ENCODE measurements around the gene BNIP3. TPM values are rescaled to one million over a fixed set of nuclear protein-coding genes. Genes with fewer than 3 reads are reported as not detected.

BNIP3 gene
- total and polyA plus RNA-seq, 2 experiments from 2014 or later, result 82.4 to 112 TPM

DNA sequence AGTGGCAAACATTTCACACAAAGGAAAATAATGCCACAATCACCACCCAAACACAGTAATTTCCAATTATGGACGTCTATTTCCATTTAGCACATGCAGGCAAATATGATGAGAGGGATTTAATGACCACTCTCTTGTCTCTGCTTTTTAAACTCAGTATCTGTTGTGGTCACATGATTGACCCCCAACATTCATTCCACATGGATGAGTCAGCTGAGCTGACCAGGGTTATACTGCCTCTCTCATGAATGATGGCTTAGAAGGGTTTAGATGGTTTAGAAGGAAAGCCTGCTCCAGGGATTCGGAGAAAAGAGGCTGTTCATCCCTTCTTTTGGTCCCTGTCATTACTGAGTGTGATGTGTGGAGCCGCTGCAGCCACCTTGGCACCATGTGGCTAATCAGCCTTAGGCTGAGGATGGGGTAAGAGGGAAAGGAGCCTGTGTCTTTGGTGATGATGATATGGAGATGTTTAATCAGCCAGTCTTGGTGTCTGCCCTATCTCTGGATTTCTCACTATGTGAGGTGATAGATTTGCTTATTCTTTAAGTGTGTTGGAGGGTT, 45.8 kb upstream of the BNIP3 start:
- 68% methylated on average over 3 of the region's 3 CpGs for WGBS (ENCODE audit: low lambda C conversion rate, missing lambda C conversion rate)
- H3K27me3 ChIP-seq, result peaks cover 18% of the 10 kb centered on the region

GRCh38 chr10:132023092-132023811, 41.5 kb upstream of the BNIP3 start:
- peak; percentile 88 for DNase-seq (ENCODE audit: low spot score)
- 34% methylated on average over 36 of the region's 36 CpGs for WGBS (ENCODE audit: low lambda C conversion rate, missing lambda C conversion rate)
- H3K27me3 ChIP-seq, result peaks cover 16% of the 10 kb centered on the region
- H3K4me1 ChIP-seq (ENCODE audit: insufficient read depth), result no peaks in the 10 kb centered on the region
- peak overlapping the region; percentile 12 for H2AFZ ChIP-seq
- no peak overlapping the region for H3K27ac ChIP-seq
- H3K36me3 ChIP-seq (replicated peaks; ENCODE audit: insufficient read depth, low read depth), result no peaks in the 10 kb centered on the region
- H3K9me3 ChIP-seq (ENCODE audit: low read depth), result no peaks in the 10 kb centered on the region
- no peaks in the 10 kb centered on the region for H3K79me2 ChIP-seq
- H3K4me3 ChIP-seq, result no peak overlapping the region
- no peak for TF ChIP-seq EZH2 (IDR thresholded peaks at IDR 0.05; ENCODE audit: borderline replicate concordance)
- TF ChIP-seq, protein P1, sequence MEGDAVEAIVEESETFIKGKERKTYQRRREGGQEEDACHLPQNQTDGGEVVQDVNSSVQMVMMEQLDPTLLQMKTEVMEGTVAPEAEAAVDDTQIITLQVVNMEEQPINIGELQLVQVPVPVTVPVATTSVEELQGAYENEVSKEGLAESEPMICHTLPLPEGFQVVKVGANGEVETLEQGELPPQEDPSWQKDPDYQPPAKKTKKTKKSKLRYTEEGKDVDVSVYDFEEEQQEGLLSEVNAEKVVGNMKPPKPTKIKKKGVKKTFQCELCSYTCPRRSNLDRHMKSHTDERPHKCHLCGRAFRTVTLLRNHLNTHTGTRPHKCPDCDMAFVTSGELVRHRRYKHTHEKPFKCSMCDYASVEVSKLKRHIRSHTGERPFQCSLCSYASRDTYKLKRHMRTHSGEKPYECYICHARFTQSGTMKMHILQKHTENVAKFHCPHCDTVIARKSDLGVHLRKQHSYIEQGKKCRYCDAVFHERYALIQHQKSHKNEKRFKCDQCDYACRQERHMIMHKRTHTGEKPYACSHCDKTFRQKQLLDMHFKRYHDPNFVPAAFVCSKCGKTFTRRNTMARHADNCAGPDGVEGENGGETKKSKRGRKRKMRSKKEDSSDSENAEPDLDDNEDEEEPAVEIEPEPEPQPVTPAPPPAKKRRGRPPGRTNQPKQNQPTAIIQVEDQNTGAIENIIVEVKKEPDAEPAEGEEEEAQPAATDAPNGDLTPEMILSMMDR (IDR thresholded peaks at IDR 0.05; ENCODE audit: poor library complexity), result peak; percentile 93
- no peaks in the 10 kb centered on the region for H4K20me1 ChIP-seq (ENCODE audit: insufficient read depth, poor library complexity, severe bottlenecking)
- H3K4me2 ChIP-seq, result peak overlapping the region; percentile 71
- H3K9me2 ChIP-seq (replicated peaks; ENCODE audit: insufficient read depth), result no peaks in the 10 kb centered on the region

More for the DNA sequence above, 45.8 kb upstream of the BNIP3 start:
- Histone ChIP-seq H3K9me3 (ENCODE audit: low read depth) (no peaks in the 10 kb centered on the region), H3K4me3 (no peak overlapping the region), H3K79me2 (no peaks in the 10 kb centered on the region), H3K9me2 (replicated peaks; ENCODE audit: insufficient read depth) (no peaks in the 10 kb centered on the region), H4K20me1 (ENCODE audit: insufficient read depth, poor library complexity, severe bottlenecking) (no peaks in the 10 kb centered on the region), H2AFZ (no peak overlapping the region), H3K36me3 (replicated peaks; ENCODE audit: insufficient read depth, low read depth) (no peaks in the 10 kb centered on the region), H3K4me2 (no peak overlapping the region), H3K4me1 (ENCODE audit: insufficient read depth) (no peaks in the 10 kb centered on the region), H3K27ac (no peak overlapping the region)
- no peak for TF ChIP-seq EZH2 (IDR thresholded peaks at IDR 0.05; ENCODE audit: borderline replicate concordance)
- no peak for TF ChIP-seq EZH2phosphoT487 (IDR thresholded peaks at IDR 0.05; ENCODE audit: low read depth, severe bottlenecking, unreplicated experiment)
- TF ChIP-seq, protein P1 (IDR thresholded peaks at IDR 0.05; ENCODE audit: poor library complexity), result no peak
- DNase-seq (ENCODE audit: low spot score), result no peak

GRCh38 chr10:132022241-132022640, 40.5 kb upstream of the BNIP3 start:
- Histone ChIP-seq H3K4me1 (ENCODE audit: insufficient read depth) (no peaks in the 10 kb centered on the region), H3K9me2 (replicated peaks; ENCODE audit: insufficient read depth) (no peaks in the 10 kb centered on the region), H3K4me3 (no peak overlapping the region), H4K20me1 (ENCODE audit: insufficient read depth, poor library complexity, severe bottlenecking) (no peaks in the 10 kb centered on the region), H3K27me3 (peaks cover 16% of the 10 kb centered on the region), H3K36me3 (replicated peaks; ENCODE audit: insufficient read depth, low read depth) (no peaks in the 10 kb centered on the region), H3K9me3 (ENCODE audit: low read depth) (no peaks in the 10 kb centered on the region), H3K27ac (no peak overlapping the region), H2AFZ (no peak overlapping the region), H3K4me2 (no peak overlapping the region), H3K79me2 (no peaks in the 10 kb centered on the region)
- TF ChIP-seq, protein P1 (IDR thresholded peaks at IDR 0.05; ENCODE audit: poor library complexity), result no peak
- TF ChIP-seq EZH2phosphoT487 (IDR thresholded peaks at IDR 0.05; ENCODE audit: low read depth, severe bottlenecking, unreplicated experiment) (no peak), EZH2 (IDR thresholded peaks at IDR 0.05; ENCODE audit: borderline replicate concordance) (no peak)
- no peak for DNase-seq (ENCODE audit: low spot score)
- 96% methylated on average over 18 of the region's 18 CpGs for WGBS (ENCODE audit: low lambda C conversion rate, missing lambda C conversion rate)

All from hepatocyte (in vitro differentiated cells).